ENCODE results near the gene OR6K3.

DNA sequence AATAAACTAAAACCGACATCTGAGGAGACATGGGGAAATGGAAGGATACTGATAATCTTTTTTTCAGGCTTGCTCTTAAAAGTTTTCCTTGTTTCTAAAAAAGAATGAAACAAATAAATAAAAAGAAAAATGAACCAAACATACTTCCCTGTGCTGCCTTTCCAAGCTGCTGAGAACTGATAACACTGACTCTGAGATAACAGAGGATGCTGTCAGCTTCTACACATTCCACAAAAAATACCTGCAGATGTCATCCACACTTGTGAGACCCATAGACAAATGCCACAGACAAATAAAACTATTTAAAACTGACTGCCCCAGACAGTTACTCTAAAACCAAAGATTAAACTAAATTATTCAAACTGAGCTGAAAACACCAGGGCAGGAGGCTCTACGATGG, 12.0 kb upstream of the OR6K3 start:
- TF ChIP-seq, protein P1, sequence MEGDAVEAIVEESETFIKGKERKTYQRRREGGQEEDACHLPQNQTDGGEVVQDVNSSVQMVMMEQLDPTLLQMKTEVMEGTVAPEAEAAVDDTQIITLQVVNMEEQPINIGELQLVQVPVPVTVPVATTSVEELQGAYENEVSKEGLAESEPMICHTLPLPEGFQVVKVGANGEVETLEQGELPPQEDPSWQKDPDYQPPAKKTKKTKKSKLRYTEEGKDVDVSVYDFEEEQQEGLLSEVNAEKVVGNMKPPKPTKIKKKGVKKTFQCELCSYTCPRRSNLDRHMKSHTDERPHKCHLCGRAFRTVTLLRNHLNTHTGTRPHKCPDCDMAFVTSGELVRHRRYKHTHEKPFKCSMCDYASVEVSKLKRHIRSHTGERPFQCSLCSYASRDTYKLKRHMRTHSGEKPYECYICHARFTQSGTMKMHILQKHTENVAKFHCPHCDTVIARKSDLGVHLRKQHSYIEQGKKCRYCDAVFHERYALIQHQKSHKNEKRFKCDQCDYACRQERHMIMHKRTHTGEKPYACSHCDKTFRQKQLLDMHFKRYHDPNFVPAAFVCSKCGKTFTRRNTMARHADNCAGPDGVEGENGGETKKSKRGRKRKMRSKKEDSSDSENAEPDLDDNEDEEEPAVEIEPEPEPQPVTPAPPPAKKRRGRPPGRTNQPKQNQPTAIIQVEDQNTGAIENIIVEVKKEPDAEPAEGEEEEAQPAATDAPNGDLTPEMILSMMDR (IDR thresholded peaks at IDR 0.05), result no peak
- no peak for TF ChIP-seq ZFX (IDR thresholded peaks at IDR 0.05; ENCODE audit: borderline replicate concordance)
